PC-9 (cell line): Measurements from ENCODE around the gene EPB41L4A. TPM values are rescaled to one million over a fixed set of nuclear protein-coding genes. Genes with fewer than 3 reads are reported as not detected.
A peak's percentile ranks its signal among the peaks of the same experiment; 100 is the strongest.

Source experiments
- BruUV-seq: library from RNA; stranded (reverse); fragments of 400-500 nt; replicated peaks from 2 replicates; lab custom pipeline; 2021; lab: Mats Ljungman, UMichigan
- CTCF ChIA-PET: fragments of 300-600 bp; sonication (Branson Sonifier 250); formaldehyde crosslinking; loops from one replicate; lab custom pipeline; 2022; ENCODE audit warnings: antibody characterized with exemption; lab: Charles Lee
- POLR2A ChIA-PET: fragments of 300-600 bp; sonication (Branson Sonifier 250); formaldehyde crosslinking; loops from one replicate; lab custom pipeline; 2022; ENCODE audit warnings: antibody characterized with exemption; ENCODE audit not compliant: unreplicated experiment; lab: Charles Lee
- DNase-seq, 2 experiments: peaks; one replicate each; pipeline versions ENCODE4 v3.0.0 to v3.0.0-alpha.2; 2015 to 2022; ENCODE audit warnings: mixed read lengths in 1 of 2
- H2AFZ ChIP-seq: fragments of 200-600 bp; sonication (generic); 2 replicates; pipeline ENCODE4 v1.8.1; 2017; ENCODE audit warnings: antibody characterized with exemption
- H3F3A ChIP-seq: fragments of 200-600 bp; sonication (generic); 2 replicates; pipeline ENCODE4 v1.8.1; 2017; ENCODE audit warnings: antibody characterized with exemption, mild to moderate bottlenecking, low read depth; ENCODE audit not compliant: insufficient read depth
- H3K27ac ChIP-seq: fragments of 200-600 bp; sonication (generic); 2 replicates; pipeline ENCODE4 v1.6.1; 2016; ENCODE audit warnings: mixed run types
- H3K27me3 ChIP-seq: fragments of 200-600 bp; sonication (generic); 2 replicates; pipeline ENCODE4 v1.6.1; 2016; ENCODE audit warnings: low read depth, mixed run types; ENCODE audit not compliant: insufficient read depth
- H3K36me3 ChIP-seq: fragments of 200-600 bp; sonication (generic); 2 replicates; pipeline ENCODE4 v1.6.1; 2016; ENCODE audit warnings: low read depth, mixed run types
- H3K4me1 ChIP-seq: fragments of 200-600 bp; sonication (generic); replicated peaks from 2 replicates; pipeline ENCODE4 v1.6.1; 2016; ENCODE audit warnings: mixed run types; ENCODE audit not compliant: insufficient read depth
- H3K4me2 ChIP-seq: fragments of 200-600 bp; sonication (generic); 2 replicates; pipeline ENCODE4 v1.6.1; 2017; ENCODE audit warnings: mixed run types
- H3K4me3 ChIP-seq: fragments of 200-600 bp; sonication (generic); 2 replicates; pipeline ENCODE4 v1.6.1; 2016; ENCODE audit warnings: mixed run types
- H3K79me2 ChIP-seq: fragments of 200-600 bp; sonication (generic); 2 replicates; pipeline ENCODE4 v1.6.1; 2017; ENCODE audit warnings: low read depth, mixed run types
- H3K9me2 ChIP-seq: fragments of 200-600 bp; sonication (generic); 2 replicates; pipeline ENCODE4 v1.8.1; 2017; ENCODE audit warnings: mild to moderate bottlenecking; ENCODE audit not compliant: insufficient read depth
- H3K9me3 ChIP-seq: fragments of 200-600 bp; sonication (generic); 2 replicates; pipeline ENCODE4 v1.8.1; 2016; ENCODE audit warnings: low read depth; ENCODE audit not compliant: insufficient read depth
- H4K20me1 ChIP-seq: fragments of 200-600 bp; sonication (generic); 2 replicates; pipeline ENCODE4 v1.8.1; 2017; ENCODE audit not compliant: insufficient read depth
- CTCF ChIP-seq: fragments of 200-600 bp; sonication (generic); conservative IDR thresholded peaks from 2 replicates; pipeline ENCODE4 v1.6.1; 2017; ENCODE audit warnings: mixed run types, antibody characterized with exemption, mild to moderate bottlenecking, moderate library complexity
- EZH2 ChIP-seq: fragments of 200-600 bp; sonication (generic); IDR thresholded peaks from 2 replicates; pipeline ENCODE4 v1.8.0; 2017; ENCODE audit warnings: antibody characterized with exemption, low read depth
- intact Hi-C: fragments of 100-400 bp; cut with micrococcal nuclease; formaldehyde crosslinking; loops from one replicate; pipeline ENCODE4 v1.10.0; 2022; ENCODE audit not compliant: unreplicated experiment
- total RNA-seq: library from RNA; stranded (reverse); gene quantifications from 2 replicates; pipeline ENCODE4 v1.2.3, GENCODE V29; 2021

The EPB41L4A gene
- total RNA-seq, 1 experiment from 2014 or later, result 9.4 TPM

- Histone ChIP-seq H3K4me3 (peak overlapping the region; percentile 66; the same call in 1 of the 2 replicates), H3F3A (no peaks in the 10 kb centered on the region), H3K9me2 (no peaks in the 10 kb centered on the region), H4K20me1 (no peaks in the 10 kb centered on the region), H2AFZ (peak overlapping the region; percentile 94), H3K79me2 (no peaks in the 10 kb centered on the region), H3K27ac (no peak overlapping the region), H3K4me2 (peak overlapping the region; percentile 84), H3K27me3 (peaks cover 37% of the 10 kb centered on the region), H3K9me3 (no peaks in the 10 kb centered on the region), H3K36me3 (no peaks in the 10 kb centered on the region), H3K4me1 (no peaks in the 10 kb centered on the region)
- TF ChIP-seq CTCF (no peak), EZH2 (no peak)
- no peak for DNase-seq
- CTCF ChIA-PET, result interaction anchor here (0.7 to 1.4 kb wide), 5 partner anchors 29 to 244 kb away, joined by 3 to 8 read pairs (median 4); no protein-coding TSS in a partner anchor
- no TSS peak for BruUV-seq
- intact Hi-C loops, result loop anchor here (5.0 kb wide), 2 partner anchors 46 to 191 kb away; no protein-coding TSS in a partner anchor
- POLR2A ChIA-PET, result interaction anchor here (0.7 kb wide), 1 partner anchor 288 kb away, joined by 5 read pairs; no protein-coding TSS in a partner anchor
Measured at GRCh38 chr5:112418659-112419163, 366 bp downstream of the EPB41L4A start.

GRCh38 chr5:112417931-112418658 is 982 bp downstream of the EPB41L4A start:
- Histone ChIP-seq H3K4me3 (peak overlapping the region; percentile 66), H2AFZ (peak overlapping the region; percentile 35; the same call in 1 of the 2 replicates), H3K27me3 (peaks cover 37% of the 10 kb centered on the region), H3K4me1 (no peaks in the 10 kb centered on the region), H3K9me2 (no peaks in the 10 kb centered on the region), H3K9me3 (no peaks in the 10 kb centered on the region), H3F3A (no peaks in the 10 kb centered on the region), H3K79me2 (no peaks in the 10 kb centered on the region), H4K20me1 (no peaks in the 10 kb centered on the region), H3K36me3 (no peaks in the 10 kb centered on the region), H3K27ac (no peak overlapping the region), H3K4me2 (peak overlapping the region; percentile 84)
- TF ChIP-seq EZH2, result no peak
- no peak for TF ChIP-seq CTCF
- ChIA-PET CTCF (interaction anchor here (0.7 kb wide), 1 partner anchor 183 kb away, joined by 4 read pairs; no protein-coding TSS in a partner anchor), POLR2A (no interaction called here)
- BruUV-seq, result no TSS peak
- intact Hi-C loops, result loop anchor here (5.0 kb wide), 2 partner anchors 46 to 191 kb away; no protein-coding TSS in a partner anchor
- peak; percentile 8 to 37 for DNase-seq

- Histone ChIP-seq H3K27me3 (peaks cover 37% of the 10 kb centered on the region), H3K36me3 (no peaks in the 10 kb centered on the region), H4K20me1 (no peaks in the 10 kb centered on the region), H3K9me2 (no peaks in the 10 kb centered on the region), H3F3A (no peaks in the 10 kb centered on the region), H3K27ac (no peak overlapping the region), H3K4me3 (no peak overlapping the region), H3K9me3 (no peaks in the 10 kb centered on the region), H3K4me2 (no peak overlapping the region), H3K4me1 (no peaks in the 10 kb centered on the region), H3K79me2 (no peaks in the 10 kb centered on the region), H2AFZ (no peak overlapping the region)
- no peak for TF ChIP-seq CTCF
- TF ChIP-seq EZH2, result no peak
- intact Hi-C loops, result loop anchor here (5.0 kb wide), 2 partner anchors 43 to 188 kb away; no protein-coding TSS in a partner anchor
- CTCF ChIA-PET, result no interaction called here
- POLR2A ChIA-PET, result no interaction called here
- no peak for DNase-seq
- no TSS peak for BruUV-seq
Measured at GRCh38 chr5:112415552-112415951, 3.5 kb downstream of the EPB41L4A start.
